ENCODE measurements around the gene FAM222B. TPM values are rescaled to one million over a fixed set of nuclear protein-coding genes. Genes with fewer than 3 reads are reported as not detected.
A peak's percentile ranks its signal among the peaks of the same experiment; 100 is the strongest.
"Not testable (repeated sequence)": the region's sequence is repeated elsewhere in the genome, so short reads cannot be mapped to it uniquely, and the experiment has no call there.

The FAM222B gene
- total RNA-seq, 1 donor from 2014 or later, result 15.6 TPM

- H3K36me3 Mint-ChIP-seq (ENCODE audit: low read depth), result peaks cover 56% of the 10 kb centered on the region
- peak overlapping the region; percentile 93 for H3K4me3 Mint-ChIP-seq
- no peak for DNase-seq
- POLR2A ChIA-PET, result interaction anchor here (0.7 to 18.0 kb wide), 18 partner anchors 9 to 387 kb away, joined by 3 to 2384 read pairs (median 23); partner anchors contain the start of genes BLTP2, DHRS13, ERAL1 and FLOT2
- no peak for TF ChIP-seq CTCF (IDR thresholded peaks at IDR 0.05)
- H3K27ac Mint-ChIP-seq, result peak overlapping the region; percentile 92
- H3K4me1 Mint-ChIP-seq, result peaks cover 80% of the 10 kb centered on the region
- H3K27me3 Mint-ChIP-seq, result no peaks in the 10 kb centered on the region
- no peak for ATAC-seq (ENCODE audit: low read depth)
- CTCF ChIA-PET, result interaction anchor here (1.0 to 6.1 kb wide), 6 partner anchors 21 to 176 kb away, joined by 4 to 545 read pairs (median 31); partner anchors contain the start of genes DHRS13, FLOT2 and TRAF4
- intact Hi-C loops (cut with micrococcal nuclease), result loop anchor here (5.0 kb wide), 2 partner anchors 178 to 842 kb away; partner anchors contain the start of genes ABHD15 and TP53I13
- H3K9me3 Mint-ChIP-seq, result no peaks in the 10 kb centered on the region
These were observed 117.4 kb downstream of the FAM222B start for GRCh38 chr17:28725166-28725659.

GRCh38 chr17:28724500-28725165 lies 118.0 kb downstream of the FAM222B start:
- ChIA-PET POLR2A (interaction anchor here (0.7 to 18.0 kb wide), 15 partner anchors 8 to 226 kb away, joined by 3 to 2384 read pairs (median 28); partner anchors contain the start of genes BLTP2, DHRS13, ERAL1 and FLOT2), CTCF (interaction anchor here (1.0 to 6.1 kb wide), 4 partner anchors 22 to 109 kb away, joined by 4 to 545 read pairs (median 68); partner anchors contain the start of gene TRAF4)
- Mint-ChIP-seq H3K4me1 (peaks cover 82% of the 10 kb centered on the region), H3K9me3 (no peaks in the 10 kb centered on the region), H3K4me3 (peak overlapping the region; percentile 93), H3K27me3 (no peaks in the 10 kb centered on the region), H3K36me3 (ENCODE audit: low read depth) (peaks cover 61% of the 10 kb centered on the region), H3K27ac (peak overlapping the region; percentile 92)
- TF ChIP-seq CTCF (IDR thresholded peaks at IDR 0.05), result no peak
- ATAC-seq (ENCODE audit: low read depth), result no peak
- intact Hi-C loops (cut with micrococcal nuclease), result loop anchor here (5.0 kb wide), 2 partner anchors 177 to 843 kb away; partner anchors contain the start of genes ABHD15 and TP53I13
- DNase-seq, result no peak

GRCh38 chr17:28723836-28724499 lies 118.6 kb downstream of the FAM222B start:
- Mint-ChIP-seq H3K27ac (peak overlapping the region; percentile 92), H3K4me1 (peaks cover 83% of the 10 kb centered on the region), H3K36me3 (ENCODE audit: low read depth) (peaks cover 61% of the 10 kb centered on the region), H3K4me3 (peak overlapping the region; percentile 93)
- DNase-seq; ATAC-seq (ENCODE audit: low read depth); intact Hi-C loops (cut with micrococcal nuclease); H3K27me3 Mint-ChIP-seq; H3K9me3 Mint-ChIP-seq: not testable (repeated sequence)
- ChIA-PET CTCF (interaction anchor here (6.1 kb wide), 1 partner anchor 23 kb away, joined by 545 read pairs; the partner anchor contains the start of gene TRAF4), POLR2A (interaction anchor here (1.0 to 18.0 kb wide), 8 partner anchors 8 to 178 kb away, joined by 3 to 2384 read pairs (median 51); partner anchors contain the start of genes BLTP2, DHRS13, PROCA1 and TRAF4)

GRCh38 chr17:28723159-28723835 lies 119.3 kb downstream of the FAM222B start:
- ATAC-seq (ENCODE audit: low read depth) (no peak), DNase-seq (no peak)
- H3K36me3 Mint-ChIP-seq (ENCODE audit: low read depth), result peaks cover 61% of the 10 kb centered on the region
- CTCF ChIA-PET, result no interaction called here
- no peak for TF ChIP-seq CTCF (IDR thresholded peaks at IDR 0.05)
- H3K4me1 Mint-ChIP-seq, result peaks cover 81% of the 10 kb centered on the region
- intact Hi-C loops (cut with micrococcal nuclease), result no loop called here
- no peaks in the 10 kb centered on the region for H3K27me3 Mint-ChIP-seq
- peak overlapping the region; percentile 42 for H3K27ac Mint-ChIP-seq
- no peaks in the 10 kb centered on the region for H3K9me3 Mint-ChIP-seq
- H3K4me3 Mint-ChIP-seq, result peak overlapping the region; percentile 93
- POLR2A ChIA-PET, result interaction anchor here (1.0 to 18.0 kb wide), 3 partner anchors 12 to 142 kb away, joined by 3 to 2384 read pairs (median 108); partner anchors contain the start of genes PROCA1 and TRAF4
